Ovary (tissue), 3 donors: ENCODE results near the gene NOTCH4.

Source experiments
- EP300 ChIP-seq: sonication (generic); formaldehyde crosslinking; IDR thresholded peaks from one replicate; pipeline ENCODE4 v1.6.1; 2017; ENCODE audit warnings: antibody characterized with exemption
- POLR2A ChIP-seq: fragments of 450-650 bp; IDR thresholded peaks from one replicate; pipeline ENCODE4 v1.6.1; 2017; ENCODE audit warnings: antibody characterized with exemption, mild to moderate bottlenecking, moderate library complexity
- TF ChIP-seq, protein P1 (sequence below), 3 donors: fragments of 450-650 bp in 2 of 3; fragments of 200-600 bp in 1 of 3; IDR thresholded peaks; one replicate each; pipeline versions ENCODE4 v1.5.1 to v1.8.0; 2016 to 2022; ENCODE audit warnings: antibody characterized with exemption in 3 of 3, mild to moderate bottlenecking in 1 of 3
- donor health status: DM: no; HTN: no; CAD: no.

GRCh38 chr6:32147401-32148132, 76.3 kb downstream of the NOTCH4 start:
- no peak for TF ChIP-seq POLR2A
- TF ChIP-seq, protein P1, sequence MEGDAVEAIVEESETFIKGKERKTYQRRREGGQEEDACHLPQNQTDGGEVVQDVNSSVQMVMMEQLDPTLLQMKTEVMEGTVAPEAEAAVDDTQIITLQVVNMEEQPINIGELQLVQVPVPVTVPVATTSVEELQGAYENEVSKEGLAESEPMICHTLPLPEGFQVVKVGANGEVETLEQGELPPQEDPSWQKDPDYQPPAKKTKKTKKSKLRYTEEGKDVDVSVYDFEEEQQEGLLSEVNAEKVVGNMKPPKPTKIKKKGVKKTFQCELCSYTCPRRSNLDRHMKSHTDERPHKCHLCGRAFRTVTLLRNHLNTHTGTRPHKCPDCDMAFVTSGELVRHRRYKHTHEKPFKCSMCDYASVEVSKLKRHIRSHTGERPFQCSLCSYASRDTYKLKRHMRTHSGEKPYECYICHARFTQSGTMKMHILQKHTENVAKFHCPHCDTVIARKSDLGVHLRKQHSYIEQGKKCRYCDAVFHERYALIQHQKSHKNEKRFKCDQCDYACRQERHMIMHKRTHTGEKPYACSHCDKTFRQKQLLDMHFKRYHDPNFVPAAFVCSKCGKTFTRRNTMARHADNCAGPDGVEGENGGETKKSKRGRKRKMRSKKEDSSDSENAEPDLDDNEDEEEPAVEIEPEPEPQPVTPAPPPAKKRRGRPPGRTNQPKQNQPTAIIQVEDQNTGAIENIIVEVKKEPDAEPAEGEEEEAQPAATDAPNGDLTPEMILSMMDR (IDR thresholded peaks at IDR 0.05) = no peak
- no peak for TF ChIP-seq EP300
